GM12801 (cell line): ENCODE data around the gene SWT1.

Experiments
- TF ChIP-seq, protein P1 (sequence below): IDR thresholded peaks from one replicate; pipeline ENCODE4 v1.5.1; 2011; ENCODE audit warnings: control low read depth; ENCODE audit not compliant: insufficient read length; ENCODE audit errors: extremely low read depth

Gene SWT1

DNA sequence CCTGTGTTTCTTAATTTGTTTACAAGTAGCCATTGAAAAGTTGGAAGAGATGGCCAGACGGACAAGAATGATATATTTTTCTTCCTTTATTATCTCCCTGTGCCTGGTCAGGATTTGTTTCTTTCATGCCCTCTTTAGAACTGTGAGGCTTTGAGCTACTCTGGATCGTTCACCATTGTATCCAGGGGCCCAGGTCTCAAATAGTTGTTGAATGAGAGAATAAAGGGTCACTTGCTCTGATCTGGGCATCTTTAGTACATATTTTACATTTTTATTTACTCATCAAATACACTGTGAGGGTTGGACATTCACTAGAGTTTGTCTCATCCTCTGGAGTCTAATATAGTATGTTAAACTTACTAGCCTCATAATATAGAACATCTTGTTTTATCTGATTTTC is 111.4 kb downstream of the SWT1 start:
- TF ChIP-seq, protein P1, sequence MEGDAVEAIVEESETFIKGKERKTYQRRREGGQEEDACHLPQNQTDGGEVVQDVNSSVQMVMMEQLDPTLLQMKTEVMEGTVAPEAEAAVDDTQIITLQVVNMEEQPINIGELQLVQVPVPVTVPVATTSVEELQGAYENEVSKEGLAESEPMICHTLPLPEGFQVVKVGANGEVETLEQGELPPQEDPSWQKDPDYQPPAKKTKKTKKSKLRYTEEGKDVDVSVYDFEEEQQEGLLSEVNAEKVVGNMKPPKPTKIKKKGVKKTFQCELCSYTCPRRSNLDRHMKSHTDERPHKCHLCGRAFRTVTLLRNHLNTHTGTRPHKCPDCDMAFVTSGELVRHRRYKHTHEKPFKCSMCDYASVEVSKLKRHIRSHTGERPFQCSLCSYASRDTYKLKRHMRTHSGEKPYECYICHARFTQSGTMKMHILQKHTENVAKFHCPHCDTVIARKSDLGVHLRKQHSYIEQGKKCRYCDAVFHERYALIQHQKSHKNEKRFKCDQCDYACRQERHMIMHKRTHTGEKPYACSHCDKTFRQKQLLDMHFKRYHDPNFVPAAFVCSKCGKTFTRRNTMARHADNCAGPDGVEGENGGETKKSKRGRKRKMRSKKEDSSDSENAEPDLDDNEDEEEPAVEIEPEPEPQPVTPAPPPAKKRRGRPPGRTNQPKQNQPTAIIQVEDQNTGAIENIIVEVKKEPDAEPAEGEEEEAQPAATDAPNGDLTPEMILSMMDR = no peak

DNA sequence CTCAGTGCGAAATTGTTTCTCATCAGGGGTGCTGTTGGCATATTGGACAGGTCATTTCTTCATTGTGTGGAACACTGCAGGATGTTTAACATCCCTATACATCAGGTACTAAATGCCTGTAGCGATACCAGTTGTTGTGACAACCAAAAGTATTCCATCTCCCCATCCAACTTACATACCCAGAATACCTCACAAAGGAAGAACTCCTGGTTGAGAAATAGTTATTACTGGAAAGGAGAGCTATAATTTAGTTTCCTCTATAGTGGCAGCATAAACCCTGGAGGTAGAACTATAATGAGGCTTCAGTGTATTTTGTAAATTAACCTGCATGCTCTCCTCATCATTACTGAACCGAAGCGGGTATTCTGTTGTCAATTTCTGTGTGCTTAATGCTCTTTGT is 115.0 kb downstream of the SWT1 start:
- TF ChIP-seq, protein P1 = no peak

DNA sequence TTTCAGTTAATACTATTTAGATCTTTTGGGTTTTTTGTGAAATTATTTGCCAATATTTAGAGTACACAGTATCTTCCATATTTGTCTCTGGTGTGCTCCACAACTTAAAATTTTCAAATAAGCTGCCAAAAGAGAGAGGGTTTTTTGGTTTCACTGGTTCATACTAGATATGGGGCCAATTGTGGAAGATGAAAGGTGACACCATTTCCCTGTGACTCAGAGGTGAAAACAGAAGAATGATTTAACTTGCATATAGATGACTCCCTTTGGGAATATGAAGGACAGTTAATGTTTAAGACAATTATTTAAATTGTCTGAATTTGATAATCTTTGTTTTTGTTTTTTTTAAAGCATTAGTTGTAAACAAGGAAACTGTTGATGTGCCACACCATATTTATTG is 122.6 kb downstream of the SWT1 start:
- TF ChIP-seq, protein P1 = no peak

DNA sequence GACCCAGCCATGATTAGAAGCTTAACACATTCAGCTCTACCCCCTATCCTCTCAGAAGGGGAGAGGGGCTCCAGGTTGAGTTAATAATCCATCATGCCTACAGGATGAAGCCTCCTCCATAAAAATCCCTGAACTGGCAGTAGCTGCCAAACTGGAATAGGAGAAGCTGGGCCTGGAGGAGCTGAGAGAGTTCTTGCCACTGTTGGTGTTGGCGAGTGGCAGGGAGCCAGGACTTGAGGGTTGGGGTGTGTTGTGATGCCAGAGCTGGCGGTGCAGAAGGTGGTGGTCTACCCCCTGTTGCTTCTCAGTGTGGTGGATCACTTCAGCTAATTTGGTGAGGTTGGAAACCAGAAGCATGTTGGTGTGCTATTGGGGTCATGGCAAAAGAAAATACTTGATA is 123.6 kb downstream of the SWT1 start:
- TF ChIP-seq, protein P1 = no peak

DNA sequence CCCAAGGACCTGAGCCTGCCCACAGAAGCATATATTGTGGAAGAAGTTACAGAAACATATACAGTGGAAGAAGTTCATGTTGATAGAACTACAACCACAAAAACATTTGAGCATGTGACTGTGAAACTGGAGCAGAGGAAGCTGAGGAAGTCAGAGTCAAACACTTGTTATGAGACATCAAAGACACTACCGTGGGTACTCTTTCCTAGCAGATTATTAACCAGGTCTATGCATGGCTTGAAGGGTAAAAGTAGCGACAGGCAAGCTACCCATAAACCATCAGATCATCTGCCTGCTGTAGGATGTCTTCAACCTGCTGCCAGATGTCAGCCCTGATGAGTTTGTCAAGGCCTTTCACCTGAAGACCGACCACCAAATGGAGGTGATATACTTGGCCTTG is 124.3 kb downstream of the SWT1 start:
- TF ChIP-seq, protein P1 = no peak

DNA sequence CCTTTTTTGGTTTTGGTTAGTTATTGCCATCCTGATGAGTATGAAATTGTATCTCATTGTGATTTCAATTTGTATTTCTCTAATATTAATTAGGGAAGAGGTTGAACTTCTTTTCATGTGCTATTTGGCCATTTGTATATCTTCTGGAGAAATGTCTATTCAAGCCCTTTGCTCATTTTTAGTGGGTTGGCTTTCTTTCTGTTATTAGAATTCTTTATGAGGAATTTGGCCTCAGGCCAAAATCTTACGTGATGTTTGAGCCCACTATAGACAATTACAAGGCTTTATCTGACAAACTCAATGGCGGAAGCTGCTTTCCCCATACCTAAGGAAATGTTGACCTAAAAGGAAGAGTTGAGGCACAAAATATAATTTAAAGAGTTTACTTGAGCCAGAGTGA is 127.1 kb downstream of the SWT1 start:
- TF ChIP-seq, protein P1 = no peak

DNA sequence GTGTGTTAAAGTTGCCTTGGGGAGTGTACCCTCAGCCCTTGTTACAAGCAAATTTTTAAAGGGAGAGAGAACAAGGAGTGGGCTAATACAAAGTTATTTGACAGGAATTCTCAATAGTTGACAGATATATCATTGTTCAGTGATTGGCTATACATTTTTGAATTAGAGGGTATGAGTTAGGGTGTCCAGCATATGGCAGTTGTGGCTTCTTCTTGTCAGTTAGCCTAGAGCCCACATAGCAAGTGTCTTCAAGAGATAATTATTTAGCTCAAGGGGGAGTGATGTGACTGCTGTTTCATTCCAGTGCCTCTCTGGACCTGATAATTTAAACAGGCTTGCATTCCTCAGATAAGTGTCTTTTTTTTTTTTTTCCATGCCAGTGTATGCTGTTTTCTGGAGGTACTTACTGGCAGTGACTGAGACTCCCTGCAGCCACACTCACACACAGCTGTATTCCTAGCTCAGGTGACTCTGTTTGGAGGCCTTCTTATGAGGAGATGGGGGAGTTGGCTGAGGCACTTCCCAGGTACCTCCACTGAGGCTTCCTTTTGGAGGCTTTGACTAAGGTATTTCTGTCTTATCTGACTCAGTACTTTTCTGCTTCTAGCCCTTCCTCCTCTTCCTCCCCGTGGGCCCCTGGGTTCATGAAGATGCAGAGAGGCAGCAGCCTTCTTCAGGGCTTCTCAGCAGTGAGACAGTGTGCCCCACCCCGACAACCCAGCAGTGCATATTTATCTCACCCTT is 127.7 kb downstream of the SWT1 start:
- TF ChIP-seq, protein P1 = no peak

DNA sequence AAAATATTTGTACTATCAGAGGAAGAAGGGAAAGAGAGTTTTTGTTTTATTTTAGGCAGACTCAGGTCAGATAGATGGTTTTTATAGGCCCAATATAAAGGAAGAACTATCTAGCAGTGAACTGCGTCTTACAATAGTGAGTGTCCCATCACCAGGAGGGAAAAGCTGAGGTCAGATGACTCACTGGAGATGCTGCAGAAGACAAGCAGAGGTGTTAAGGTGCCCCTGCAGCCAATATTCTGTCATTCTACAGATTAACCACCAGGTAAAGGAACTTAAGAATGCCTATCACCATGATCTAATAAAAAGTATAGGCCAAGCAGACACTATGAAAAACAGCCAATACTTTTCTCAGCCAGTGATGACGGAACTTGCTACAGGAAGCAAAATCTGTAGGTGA is 130.5 kb downstream of the SWT1 start:
- TF ChIP-seq, protein P1 = no peak
